H1 (cell line): ENCODE results near the gene ROS1. TPM values are rescaled to one million over a fixed set of nuclear protein-coding genes. Genes with fewer than 3 reads are reported as not detected.

Experiments
- CHD1 ChIP-seq: IDR thresholded peaks from 2 replicates; pipeline ENCODE4 v1.6.1; 2012; ENCODE audit warnings: low read depth, low read length, improper control_type of control experiment
- CREB1 ChIP-seq: IDR thresholded peaks from 2 replicates; pipeline ENCODE4 v1.6.1; 2012; ENCODE audit warnings: inconsistent platforms
- KDM5A ChIP-seq: fragments of 200-600 bp; IDR thresholded peaks from 2 replicates; pipeline ENCODE4 v1.7.1; 2012; ENCODE audit warnings: mild to moderate bottlenecking, low read length, inconsistent platforms, mixed read lengths
- NANOG ChIP-seq: IDR thresholded peaks from 2 replicates; pipeline ENCODE4 v1.6.1; 2011; ENCODE audit warnings: low read length, low read depth, mild to moderate bottlenecking, inconsistent platforms; ENCODE audit not compliant: insufficient read depth, poor library complexity, severe bottlenecking
- POU5F1 ChIP-seq: IDR thresholded peaks from 2 replicates; pipeline ENCODE4 v1.6.1; 2011; ENCODE audit warnings: low read depth, mild to moderate bottlenecking, low read length, moderate library complexity
- SP1 ChIP-seq: IDR thresholded peaks from 2 replicates; pipeline ENCODE4 v1.6.1; 2011; ENCODE audit warnings: low read depth, low read length
- polyA plus RNA-seq, 7 experiments: library from polyadenylated mRNA; depleted of rRNA in 3 of 7; stranded (reverse) in 5 of 7; unstranded in 2 of 7; fragments of >200 nt in 5 of 7; fragments of 200-250 nt in 2 of 7; gene quantifications; 1 replicate in 5 of 7; 2 replicates in 1 of 7; 4 replicates in 1 of 7; pipeline versions ENCODE4 v1.2.1 to v1.2.3, GENCODE V29; 2011 to 2013; ENCODE audit warnings: missing spikeins in 2 of 7, mixed read lengths in 2 of 7
- total RNA-seq: library from RNA; stranded (reverse); fragmentation: NEBNext Ultra II Directional; extraction: Animal tissue kit (Norgen Biotek cat#: 25700); gene quantifications from 2 replicates; pipeline ENCODE4 v1.2.1, GENCODE V29; 2021
- TF ChIP-seq, protein P1 (sequence below): fragments of 300-600 bp; sonication (generic); IDR thresholded peaks from 2 replicates; pipeline ENCODE4 v1.7.1; 2012; ENCODE audit warnings: low read length, moderate library complexity, mild to moderate bottlenecking, inconsistent platforms; ENCODE audit not compliant: insufficient replicate concordance
- TF ChIP-seq, protein P2 (sequence below): IDR thresholded peaks from 2 replicates; pipeline ENCODE4 v1.6.1; 2011; ENCODE audit warnings: low read length, improper control_type of control experiment

The ROS1 gene
- total and polyA plus RNA-seq, 2 of the 8 experiments (the other 6 are each of a cell fraction or from before 2014, with no cell fraction given): not detected

DNA sequence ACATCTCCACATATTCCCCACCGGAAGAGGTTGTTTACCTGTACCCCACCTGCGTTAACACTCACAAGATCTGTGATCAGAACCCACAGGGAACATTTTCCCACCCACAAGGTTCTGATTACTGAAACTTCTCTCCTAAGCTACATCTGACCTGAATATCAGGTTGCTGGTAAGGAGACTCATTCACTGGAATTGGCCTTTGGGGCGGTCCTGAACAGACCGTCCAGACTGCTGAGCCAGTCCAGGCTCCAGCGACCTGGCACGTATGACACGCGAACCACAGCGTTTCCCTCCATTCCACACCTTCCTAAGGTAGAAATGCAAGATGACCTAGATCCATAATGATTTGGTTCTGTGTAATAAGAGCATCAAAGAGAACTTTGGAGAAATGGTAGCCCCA is 150.5 kb downstream of the ROS1 start (continued):
- TF ChIP-seq, protein P1, sequence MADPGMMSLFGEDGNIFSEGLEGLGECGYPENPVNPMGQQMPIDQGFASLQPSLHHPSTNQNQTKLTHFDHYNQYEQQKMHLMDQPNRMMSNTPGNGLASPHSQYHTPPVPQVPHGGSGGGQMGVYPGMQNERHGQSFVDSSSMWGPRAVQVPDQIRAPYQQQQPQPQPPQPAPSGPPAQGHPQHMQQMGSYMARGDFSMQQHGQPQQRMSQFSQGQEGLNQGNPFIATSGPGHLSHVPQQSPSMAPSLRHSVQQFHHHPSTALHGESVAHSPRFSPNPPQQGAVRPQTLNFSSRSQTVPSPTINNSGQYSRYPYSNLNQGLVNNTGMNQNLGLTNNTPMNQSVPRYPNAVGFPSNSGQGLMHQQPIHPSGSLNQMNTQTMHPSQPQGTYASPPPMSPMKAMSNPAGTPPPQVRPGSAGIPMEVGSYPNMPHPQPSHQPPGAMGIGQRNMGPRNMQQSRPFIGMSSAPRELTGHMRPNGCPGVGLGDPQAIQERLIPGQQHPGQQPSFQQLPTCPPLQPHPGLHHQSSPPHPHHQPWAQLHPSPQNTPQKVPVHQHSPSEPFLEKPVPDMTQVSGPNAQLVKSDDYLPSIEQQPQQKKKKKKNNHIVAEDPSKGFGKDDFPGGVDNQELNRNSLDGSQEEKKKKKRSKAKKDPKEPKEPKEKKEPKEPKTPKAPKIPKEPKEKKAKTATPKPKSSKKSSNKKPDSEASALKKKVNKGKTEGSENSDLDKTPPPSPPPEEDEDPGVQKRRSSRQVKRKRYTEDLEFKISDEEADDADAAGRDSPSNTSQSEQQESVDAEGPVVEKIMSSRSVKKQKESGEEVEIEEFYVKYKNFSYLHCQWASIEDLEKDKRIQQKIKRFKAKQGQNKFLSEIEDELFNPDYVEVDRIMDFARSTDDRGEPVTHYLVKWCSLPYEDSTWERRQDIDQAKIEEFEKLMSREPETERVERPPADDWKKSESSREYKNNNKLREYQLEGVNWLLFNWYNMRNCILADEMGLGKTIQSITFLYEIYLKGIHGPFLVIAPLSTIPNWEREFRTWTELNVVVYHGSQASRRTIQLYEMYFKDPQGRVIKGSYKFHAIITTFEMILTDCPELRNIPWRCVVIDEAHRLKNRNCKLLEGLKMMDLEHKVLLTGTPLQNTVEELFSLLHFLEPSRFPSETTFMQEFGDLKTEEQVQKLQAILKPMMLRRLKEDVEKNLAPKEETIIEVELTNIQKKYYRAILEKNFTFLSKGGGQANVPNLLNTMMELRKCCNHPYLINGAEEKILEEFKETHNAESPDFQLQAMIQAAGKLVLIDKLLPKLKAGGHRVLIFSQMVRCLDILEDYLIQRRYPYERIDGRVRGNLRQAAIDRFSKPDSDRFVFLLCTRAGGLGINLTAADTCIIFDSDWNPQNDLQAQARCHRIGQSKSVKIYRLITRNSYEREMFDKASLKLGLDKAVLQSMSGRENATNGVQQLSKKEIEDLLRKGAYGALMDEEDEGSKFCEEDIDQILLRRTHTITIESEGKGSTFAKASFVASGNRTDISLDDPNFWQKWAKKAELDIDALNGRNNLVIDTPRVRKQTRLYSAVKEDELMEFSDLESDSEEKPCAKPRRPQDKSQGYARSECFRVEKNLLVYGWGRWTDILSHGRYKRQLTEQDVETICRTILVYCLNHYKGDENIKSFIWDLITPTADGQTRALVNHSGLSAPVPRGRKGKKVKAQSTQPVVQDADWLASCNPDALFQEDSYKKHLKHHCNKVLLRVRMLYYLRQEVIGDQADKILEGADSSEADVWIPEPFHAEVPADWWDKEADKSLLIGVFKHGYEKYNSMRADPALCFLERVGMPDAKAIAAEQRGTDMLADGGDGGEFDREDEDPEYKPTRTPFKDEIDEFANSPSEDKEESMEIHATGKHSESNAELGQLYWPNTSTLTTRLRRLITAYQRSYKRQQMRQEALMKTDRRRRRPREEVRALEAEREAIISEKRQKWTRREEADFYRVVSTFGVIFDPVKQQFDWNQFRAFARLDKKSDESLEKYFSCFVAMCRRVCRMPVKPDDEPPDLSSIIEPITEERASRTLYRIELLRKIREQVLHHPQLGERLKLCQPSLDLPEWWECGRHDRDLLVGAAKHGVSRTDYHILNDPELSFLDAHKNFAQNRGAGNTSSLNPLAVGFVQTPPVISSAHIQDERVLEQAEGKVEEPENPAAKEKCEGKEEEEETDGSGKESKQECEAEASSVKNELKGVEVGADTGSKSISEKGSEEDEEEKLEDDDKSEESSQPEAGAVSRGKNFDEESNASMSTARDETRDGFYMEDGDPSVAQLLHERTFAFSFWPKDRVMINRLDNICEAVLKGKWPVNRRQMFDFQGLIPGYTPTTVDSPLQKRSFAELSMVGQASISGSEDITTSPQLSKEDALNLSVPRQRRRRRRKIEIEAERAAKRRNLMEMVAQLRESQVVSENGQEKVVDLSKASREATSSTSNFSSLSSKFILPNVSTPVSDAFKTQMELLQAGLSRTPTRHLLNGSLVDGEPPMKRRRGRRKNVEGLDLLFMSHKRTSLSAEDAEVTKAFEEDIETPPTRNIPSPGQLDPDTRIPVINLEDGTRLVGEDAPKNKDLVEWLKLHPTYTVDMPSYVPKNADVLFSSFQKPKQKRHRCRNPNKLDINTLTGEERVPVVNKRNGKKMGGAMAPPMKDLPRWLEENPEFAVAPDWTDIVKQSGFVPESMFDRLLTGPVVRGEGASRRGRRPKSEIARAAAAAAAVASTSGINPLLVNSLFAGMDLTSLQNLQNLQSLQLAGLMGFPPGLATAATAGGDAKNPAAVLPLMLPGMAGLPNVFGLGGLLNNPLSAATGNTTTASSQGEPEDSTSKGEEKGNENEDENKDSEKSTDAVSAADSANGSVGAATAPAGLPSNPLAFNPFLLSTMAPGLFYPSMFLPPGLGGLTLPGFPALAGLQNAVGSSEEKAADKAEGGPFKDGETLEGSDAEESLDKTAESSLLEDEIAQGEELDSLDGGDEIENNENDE: no peak
- TF ChIP-seq CHD1 (no peak), NANOG (no peak), SP1 (no peak), POU5F1 (no peak), CREB1 (no peak), KDM5A (no peak)
- TF ChIP-seq, protein P2, sequence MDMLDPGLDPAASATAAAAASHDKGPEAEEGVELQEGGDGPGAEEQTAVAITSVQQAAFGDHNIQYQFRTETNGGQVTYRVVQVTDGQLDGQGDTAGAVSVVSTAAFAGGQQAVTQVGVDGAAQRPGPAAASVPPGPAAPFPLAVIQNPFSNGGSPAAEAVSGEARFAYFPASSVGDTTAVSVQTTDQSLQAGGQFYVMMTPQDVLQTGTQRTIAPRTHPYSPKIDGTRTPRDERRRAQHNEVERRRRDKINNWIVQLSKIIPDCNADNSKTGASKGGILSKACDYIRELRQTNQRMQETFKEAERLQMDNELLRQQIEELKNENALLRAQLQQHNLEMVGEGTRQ: no peak
